H9 (cell line): ENCODE results near the gene TMEM221. TPM values are rescaled to one million over a fixed set of nuclear protein-coding genes. Genes with fewer than 3 reads are reported as not detected.
A peak's percentile ranks its signal among the peaks of the same experiment; 100 is the strongest.

Experiments
- DNase-seq: peaks from one replicate; pipeline ENCODE4 v3.0.0-alpha.2; 2017
- H2AFZ ChIP-seq: one replicate; pipeline ENCODE4 v1.6.1; 2013; ENCODE audit warnings: mild to moderate bottlenecking, low read length, control low read depth, moderate library complexity
- H2AK5ac ChIP-seq: 2 replicates; pipeline ENCODE4 v1.6.1; 2013; ENCODE audit warnings: low read length, control low read depth, mixed read lengths; ENCODE audit not compliant: insufficient read length
- H2BK120ac ChIP-seq: one replicate; pipeline ENCODE4 v1.6.1; 2013; ENCODE audit warnings: low read depth, mild to moderate bottlenecking, low read length, control low read depth, inconsistent platforms; ENCODE audit not compliant: poor library complexity, severe bottlenecking
- H2BK12ac ChIP-seq: 2 replicates; pipeline ENCODE4 v1.6.1; 2013; ENCODE audit warnings: low read length, control low read depth, mixed read lengths, low read depth; ENCODE audit not compliant: insufficient read length
- H2BK15ac ChIP-seq: 2 replicates; pipeline ENCODE4 v1.6.1; 2013; ENCODE audit warnings: low read depth, low read length, control low read depth
- H2BK20ac ChIP-seq: one replicate; pipeline ENCODE4 v1.6.1; 2013; ENCODE audit warnings: low read depth, mild to moderate bottlenecking, low read length, control low read depth, inconsistent platforms; ENCODE audit not compliant: poor library complexity, severe bottlenecking
- H2BK5ac ChIP-seq: 2 replicates; pipeline ENCODE4 v1.6.1; 2013; ENCODE audit warnings: low read length, control low read depth, mixed read lengths; ENCODE audit not compliant: insufficient read length
- H3K14ac ChIP-seq: 2 replicates; pipeline ENCODE4 v1.6.1; 2013; ENCODE audit warnings: low read length, control low read depth; ENCODE audit not compliant: insufficient read depth
- H3K18ac ChIP-seq: 2 replicates; pipeline ENCODE4 v1.6.1; 2013; ENCODE audit warnings: low read depth, mild to moderate bottlenecking, mixed read lengths, low read length, control low read depth; ENCODE audit not compliant: insufficient read length
- H3K23ac ChIP-seq: 2 replicates; pipeline ENCODE4 v1.6.1; 2013; ENCODE audit warnings: low read length, control low read depth, mixed read lengths, low read depth; ENCODE audit not compliant: insufficient read length
- H3K23me2 ChIP-seq: 2 replicates; pipeline ENCODE4 v1.6.1; 2013; ENCODE audit warnings: low read depth, mild to moderate bottlenecking, mixed read lengths, low read length, control low read depth; ENCODE audit not compliant: insufficient read length, poor library complexity, severe bottlenecking
- H3K27ac ChIP-seq: 2 replicates; pipeline ENCODE4 v1.5.1; 2013; ENCODE audit warnings: low read length, control low read depth, mixed read lengths, low read depth; ENCODE audit not compliant: insufficient read length
- H3K27me3 ChIP-seq: 2 replicates; pipeline ENCODE4 v1.6.1; 2013; ENCODE audit warnings: low read length, control low read depth, inconsistent platforms; ENCODE audit not compliant: insufficient read depth
- H3K4ac ChIP-seq: 2 replicates; pipeline ENCODE4 v1.6.1; 2013; ENCODE audit warnings: low read depth, mild to moderate bottlenecking, control low read depth, inconsistent platforms, low read length, moderate library complexity
- H3K4me1 ChIP-seq: 2 replicates; pipeline ENCODE4 v1.6.1; 2013; ENCODE audit warnings: low read length, control low read depth, inconsistent platforms; ENCODE audit not compliant: insufficient read depth
- H3K4me2 ChIP-seq: 2 replicates; pipeline ENCODE4 v1.6.1; 2013; ENCODE audit warnings: low read length, control low read depth, mixed read lengths; ENCODE audit not compliant: insufficient read length, insufficient read depth
- H3K56ac ChIP-seq: 2 replicates; pipeline ENCODE4 v1.6.1; 2013; ENCODE audit warnings: low read depth, mild to moderate bottlenecking, mixed read lengths, low read length, control low read depth; ENCODE audit not compliant: insufficient read length
- H3K79me1 ChIP-seq: 2 replicates; pipeline ENCODE4 v1.6.1; 2013; ENCODE audit warnings: low read depth, mild to moderate bottlenecking, moderate library complexity, low read length, control low read depth, inconsistent platforms; ENCODE audit not compliant: insufficient read depth, poor library complexity, severe bottlenecking
- H3K79me2 ChIP-seq: 2 replicates; pipeline ENCODE4 v1.6.1; 2013; ENCODE audit warnings: low read length, control low read depth, inconsistent platforms; ENCODE audit not compliant: insufficient read depth
- H3K9ac ChIP-seq: 2 replicates; pipeline ENCODE4 v1.6.1; 2013; ENCODE audit warnings: low read length, control low read depth, mixed read lengths; ENCODE audit not compliant: insufficient read length; ENCODE audit errors: extremely low read depth
- H3K9me3 ChIP-seq: one replicate; pipeline ENCODE4 v1.6.1; 2013; ENCODE audit warnings: low read depth, low read length, inconsistent platforms; ENCODE audit not compliant: control insufficient read depth
- H3T11ph ChIP-seq: one replicate; pipeline ENCODE4 v1.6.1; 2013; ENCODE audit warnings: mild to moderate bottlenecking, low read length, control low read depth, inconsistent platforms
- H4K20me1 ChIP-seq: one replicate; pipeline ENCODE4 v1.6.1; 2013; ENCODE audit not compliant: control insufficient read depth, insufficient read length, insufficient read depth
- H4K5ac ChIP-seq: 2 replicates; pipeline ENCODE4 v1.6.1; 2013; ENCODE audit warnings: low read depth, mild to moderate bottlenecking, mixed read lengths, low read length, control low read depth; ENCODE audit not compliant: insufficient read length
- H4K8ac ChIP-seq: replicated peaks from 2 replicates; pipeline ENCODE4 v1.6.1; 2013; ENCODE audit warnings: low read length, control low read depth, mixed read lengths, low read depth; ENCODE audit not compliant: insufficient read length
- H4K91ac ChIP-seq: 2 replicates; pipeline ENCODE4 v1.6.1; 2013; ENCODE audit warnings: low read depth, mild to moderate bottlenecking, moderate library complexity, mixed read lengths, low read length, control low read depth; ENCODE audit not compliant: insufficient read length
- H3K27ac Mint-ChIP-seq, 3 experiments: 2 replicates in 2 of 3; 3 replicates in 1 of 3; pipeline ENCODE4 v1.8.0; 2020 to 2021; ENCODE audit warnings: mixed read lengths in 3 of 3, mild to moderate bottlenecking in 1 of 3, moderate library complexity in 1 of 3
- H3K27me3 Mint-ChIP-seq: 2 replicates; pipeline ENCODE4 v1.8.0; 2021; ENCODE audit warnings: low read depth, mild to moderate bottlenecking, moderate library complexity, mixed read lengths
- H3K36me3 Mint-ChIP-seq, 3 experiments: 2 replicates in 2 of 3; 3 replicates in 1 of 3; pipeline ENCODE4 v1.8.0; 2020 to 2021; ENCODE audit warnings: low read depth in 3 of 3, mixed read lengths in 3 of 3; ENCODE audit not compliant: insufficient read depth in 1 of 3
- H3K4me1 Mint-ChIP-seq, 2 experiments: 2 replicates each; pipeline ENCODE4 v1.8.0; 2020; ENCODE audit warnings: mixed read lengths in 2 of 2
- H3K4me3 Mint-ChIP-seq, 2 experiments: 2 replicates in 1 of 2; 3 replicates in 1 of 2; pipeline ENCODE4 v1.8.0; 2020 to 2021; ENCODE audit warnings: mild to moderate bottlenecking in 2 of 2, mixed read lengths in 2 of 2, moderate library complexity in 1 of 2
- H3K9me3 Mint-ChIP-seq, 2 experiments: 2 replicates in 1 of 2; 3 replicates in 1 of 2; pipeline ENCODE4 v1.8.0; 2020; ENCODE audit warnings: mild to moderate bottlenecking in 2 of 2, mixed read lengths in 2 of 2, moderate library complexity in 1 of 2
- CTCF ChIP-seq: fragments of 200-600 bp; sonication (generic); conservative IDR thresholded peaks from 3 replicates; pipeline ENCODE4 v1.8.0; 2021; ENCODE audit warnings: antibody characterized with exemption, mild to moderate bottlenecking
- whole genome bisulfite sequencing: extraction: QIAGEN DNeasy Blood & Tissue Kit; methylation state at CpG from one replicate; pipeline ENCODE4 v1.1.7; 2013; ENCODE audit warnings: missing lambda C conversion rate, low lambda C conversion rate, mixed read lengths; ENCODE audit not compliant: insufficient read length; ENCODE audit errors: extremely low coverage; 5-methylcytosine and 5-hydroxymethylcytosine counted together
- total RNA-seq: library from RNA; stranded (reverse); gene quantifications from 2 replicates; pipeline ENCODE4 v1.2.1, GENCODE V29; 2021

The TMEM221 gene
- total RNA-seq, 1 experiment from 2014 or later = 1.4 TPM

- H3K4me3 Mint-ChIP-seq = peak overlapping the region in 1 of 2 experiments; percentile 45; a peak in 2 of 5 replicates
- no peak overlapping the region for H2BK120ac ChIP-seq
- no peak for TF ChIP-seq CTCF
- no peak overlapping the region for H2BK20ac ChIP-seq
- H3K14ac ChIP-seq = no peak overlapping the region
- peaks cover 14 to 16% of the 10 kb centered on the region in 2 experiments for H3K4me1 Mint-ChIP-seq
- no peak overlapping the region for H3K9ac ChIP-seq
- H3K56ac ChIP-seq = no peak overlapping the region
- no peak overlapping the region for H4K91ac ChIP-seq
- H4K5ac ChIP-seq = no peak overlapping the region
- no peaks in the 10 kb centered on the region; the same call in 1 of the 2 replicates for H3K4me1 ChIP-seq
- H3K23ac ChIP-seq = no peak overlapping the region
- no peak overlapping the region for H2BK12ac ChIP-seq
- no peak overlapping the region for H3K27ac ChIP-seq
- no peak overlapping the region for H3K4me2 ChIP-seq
- no peak overlapping the region for H4K8ac ChIP-seq
- H3K9me3 ChIP-seq = no peaks in the 10 kb centered on the region
- no CpG with 5 or more reads among the region's 9 CpGs for WGBS
- no peak overlapping the region for H2BK15ac ChIP-seq
- no peak overlapping the region for H2BK5ac ChIP-seq
- H3K36me3 Mint-ChIP-seq = no peaks in the 10 kb centered on the region
- DNase-seq = no peak
- no peaks in the 10 kb centered on the region for H4K20me1 ChIP-seq
- H3T11ph ChIP-seq = no peak overlapping the region
- no peaks in the 10 kb centered on the region for H3K23me2 ChIP-seq
- no peaks in the 10 kb centered on the region; a peak in 1 of 5 replicates for H3K9me3 Mint-ChIP-seq
- no peaks in the 10 kb centered on the region for H3K27me3 ChIP-seq
- peaks cover 3% of the 10 kb centered on the region; the same call in 1 of the 2 replicates for H3K27me3 Mint-ChIP-seq
- no peaks in the 10 kb centered on the region for H3K79me1 ChIP-seq
- no peak overlapping the region for H2AK5ac ChIP-seq
- peak overlapping the region in 1 of 3 experiments; percentile 15; a peak in 2 of 7 replicates for H3K27ac Mint-ChIP-seq
- no peaks in the 10 kb centered on the region for H3K79me2 ChIP-seq
- no peak overlapping the region for H2AFZ ChIP-seq
- H3K4ac ChIP-seq = no peak overlapping the region
- H3K18ac ChIP-seq = no peak overlapping the region
Observed at GRCh38 chr19:17495639-17496296, 47.3 kb upstream of the TMEM221 start.
